Activated CD4-positive, alpha-beta T cell treated with anti-CD3 and anti-CD28 coated beads, Interleukin-2, Interleukin-4, amounts not matched to agents 100 ng/mL and 50 ng/mL, durations not matched to agents 16 hours and 8 hours (primary cell): Measurements from ENCODE around the gene NTSR1.
A peak's percentile ranks its signal among the peaks of the same experiment; 100 is the strongest.

Experiments
- DNase-seq: peaks from one replicate; pipeline ENCODE4 v3.0.0-alpha.2; 2020; ENCODE audit warnings: low spot score

The NTSR1 gene

GRCh38 chr20:62726276-62726675 lies 17.6 kb downstream of the NTSR1 start:
- no peak for DNase-seq

- DNase-seq, result no peak
These were observed 18.3 kb downstream of the NTSR1 start for GRCh38 chr20:62726716-62727583.

GRCh38 chr20:62727584-62728027 lies 19.0 kb downstream of the NTSR1 start:
- DNase-seq, result no peak

GRCh38 chr20:62728028-62728780 lies 19.6 kb downstream of the NTSR1 start:
- no peak for DNase-seq

GRCh38 chr20:62728781-62729300 lies 20.2 kb downstream of the NTSR1 start:
- no peak for DNase-seq

GRCh38 chr20:62730481-62730880 lies 21.8 kb downstream of the NTSR1 start:
- no peak for DNase-seq

GRCh38 chr20:62732031-62732760 lies 23.6 kb downstream of the NTSR1 start:
- DNase-seq, result no peak

GRCh38 chr20:62732842-62733525 lies 24.3 kb downstream of the NTSR1 start:
- no peak for DNase-seq

- DNase-seq, result no peak
These were observed 24.8 kb downstream of the NTSR1 start for GRCh38 chr20:62733526-62733842.

GRCh38 chr20:62733891-62734290 lies 25.3 kb downstream of the NTSR1 start:
- DNase-seq, result no peak

GRCh38 chr20:62734326-62734725 lies 25.7 kb downstream of the NTSR1 start:
- no peak for DNase-seq

GRCh38 chr20:62734881-62735280 lies 26.2 kb downstream of the NTSR1 start:
- DNase-seq, result no peak

GRCh38 chr20:62735331-62735821 lies 26.7 kb downstream of the NTSR1 start:
- DNase-seq, result no peak

GRCh38 chr20:62736026-62736406 lies 27.4 kb downstream of the NTSR1 start:
- DNase-seq, result no peak

- no peak for DNase-seq
These were observed 27.9 kb downstream of the NTSR1 start for GRCh38 chr20:62736407-62737071.

GRCh38 chr20:62737271-62737811 lies 28.7 kb downstream of the NTSR1 start:
- DNase-seq, result no peak

GRCh38 chr20:62738025-62738881 lies 29.6 kb downstream of the NTSR1 start:
- no peak for DNase-seq

- no peak for DNase-seq
These were observed 30.4 kb downstream of the NTSR1 start for GRCh38 chr20:62739067-62739466.

GRCh38 chr20:62739581-62740285 lies 31.1 kb downstream of the NTSR1 start:
- peak; percentile 62 for DNase-seq
